ENCODE measurements around the gene PRKG1. TPM values are rescaled to one million over a fixed set of nuclear protein-coding genes. Genes with fewer than 3 reads are reported as not detected.

The PRKG1 gene
- total and polyA plus RNA-seq, 2 experiments from 2014 or later: 18.2 to 21.1 TPM

GRCh38 chr10:51683031-51683691 lies 608.9 kb downstream of the PRKG1 start:
- H3K27me3 ChIP-seq (ENCODE audit: insufficient read depth): no peaks in the 10 kb centered on the region
- no peaks in the 10 kb centered on the region for H3K36me3 ChIP-seq (ENCODE audit: insufficient read depth)
- no peaks in the 10 kb centered on the region for H3K9me3 Mint-ChIP-seq
- DNase-seq (ENCODE audit: low spot score) (no peak), ATAC-seq (no peak)
- H3K9me2 ChIP-seq (ENCODE audit: insufficient read depth): no peaks in the 10 kb centered on the region
- H3K4me3 Mint-ChIP-seq: no peak overlapping the region
- no peaks in the 10 kb centered on the region for H3K27me3 Mint-ChIP-seq (ENCODE audit: insufficient read depth, low read depth, poor library complexity)
- peaks cover 7% of the 10 kb centered on the region for H3K4me1 Mint-ChIP-seq
- no peak overlapping the region for H3K4me2 ChIP-seq
- no peaks in the 10 kb centered on the region for H4K20me1 ChIP-seq (replicated peaks; ENCODE audit: insufficient read depth)
- H3K4me3 ChIP-seq: no peak overlapping the region
- H3K36me3 Mint-ChIP-seq (ENCODE audit: low read depth): 0 out of 3 replicates have a peak, but pooled peaks cover 2% of the 10 kb centered on the region
- H3K79me2 ChIP-seq (replicated peaks; ENCODE audit: insufficient read depth): no peaks in the 10 kb centered on the region
- H3K27ac Mint-ChIP-seq: 0 out of 2 replicates have a peak overlapping the region, but pooled peaks have one; percentile 14
- TF ChIP-seq STAT1 (IDR thresholded peaks at IDR 0.05; ENCODE audit: unreplicated experiment) (no peak), EZH2 (IDR thresholded peaks at IDR 0.05; ENCODE audit: low read depth, unreplicated experiment) (no peak), REST (IDR thresholded peaks at IDR 0.05; ENCODE audit: unreplicated experiment) (no peak), CREB1 (CRISPR knock-in tag; IDR thresholded peaks at IDR 0.05; ENCODE audit: low read depth) (no peak), CTCF (conservative IDR thresholded peaks at IDR 0.05; ENCODE audit: low read depth in 2 of 2) (no peak), ZNF331 (CRISPR knock-in tag; IDR thresholded peaks at IDR 0.05; ENCODE audit: low read depth) (no peak), POLR2AphosphoS5 (IDR thresholded peaks at IDR 0.05; ENCODE audit: low read depth) (no peak), ZNF114 (CRISPR knock-in tag; IDR thresholded peaks at IDR 0.05) (no peak), EZH2phosphoT487 (IDR thresholded peaks at IDR 0.05; ENCODE audit: unreplicated experiment) (no peak), NANOG (IDR thresholded peaks at IDR 0.05; ENCODE audit: borderline replicate concordance) (no peak), ETS1 (IDR thresholded peaks at IDR 0.05) (no peak), JUNB (IDR thresholded peaks at IDR 0.05; ENCODE audit: unreplicated experiment) (no peak), ZNF462 (CRISPR knock-in tag; IDR thresholded peaks at IDR 0.05) (no peak)
- peaks cover 6% of the 10 kb centered on the region; the same call in 1 of the 2 replicates for H3K4me1 ChIP-seq (ENCODE audit: insufficient read depth)
- H2AFZ ChIP-seq: no peak overlapping the region
- no peaks in the 10 kb centered on the region for H3F3A ChIP-seq (replicated peaks; ENCODE audit: low read depth)
- no peak overlapping the region for H3K27ac ChIP-seq (ENCODE audit: low read depth)

Measured in GM23338 (cell line).